ENCODE measurements around the gene ZSCAN1. TPM values are rescaled to one million over a fixed set of nuclear protein-coding genes. Genes with fewer than 3 reads are reported as not detected.

ZSCAN1 gene
- total RNA-seq, 4 donors from 2014 or later: 0.23 TPM; not detected in 3

- H3K4me3 ChIP-seq (ENCODE audit: low read depth, poor library complexity, severe bottlenecking): no peak overlapping the region
- 91 to 93% methylated on average over 8 to 29 of the region's 30 CpGs for WGBS, 2 donors
- DNase-seq (ENCODE audit: low spot score in 2 of 2): no peak
- TF ChIP-seq POLR2A (IDR thresholded peaks at IDR 0.05): no peak
- no peak for TF ChIP-seq CTCF (IDR thresholded peaks at IDR 0.05)
- intact Hi-C loops (cut with DNase I; ENCODE audit: low total_unique reads): no loop called here
Observed at GRCh38 chr19:58053480-58054156, 19.8 kb downstream of the ZSCAN1 start.

- no peak overlapping the region for H3K4me3 ChIP-seq (ENCODE audit: low read depth, poor library complexity, severe bottlenecking)
- DNase-seq (ENCODE audit: low spot score in 2 of 2): no peak
- intact Hi-C loops (cut with DNase I; ENCODE audit: low total_unique reads): no loop called here
- WGBS, 2 donors: 33 to 36% methylated on average over 37 of the region's 37 CpGs
- TF ChIP-seq CTCF (IDR thresholded peaks at IDR 0.05) (no peak), POLR2A (IDR thresholded peaks at IDR 0.05) (no peak)
Observed at GRCh38 chr19:58054901-58055874, 21.4 kb downstream of the ZSCAN1 start.

GRCh38 chr19:58056261-58056660 lies 22.4 kb downstream of the ZSCAN1 start:
- TF ChIP-seq CTCF (IDR thresholded peaks at IDR 0.05) (no peak), POLR2A (IDR thresholded peaks at IDR 0.05) (no peak)
- intact Hi-C loops (cut with DNase I; ENCODE audit: low total_unique reads): no loop called here
- no peak for DNase-seq (ENCODE audit: low spot score in 2 of 2)
- 95 to 100% methylated on average over 2 to 8 of the region's 8 CpGs for WGBS, 2 donors
- H3K4me3 ChIP-seq (ENCODE audit: low read depth, poor library complexity, severe bottlenecking): no peak overlapping the region

- no peak overlapping the region for H3K4me3 ChIP-seq (ENCODE audit: low read depth, poor library complexity, severe bottlenecking)
- no peak for DNase-seq (ENCODE audit: low spot score in 2 of 2)
- intact Hi-C loops (cut with DNase I; ENCODE audit: low total_unique reads): no loop called here
- TF ChIP-seq POLR2A (IDR thresholded peaks at IDR 0.05) (no peak), CTCF (IDR thresholded peaks at IDR 0.05) (no peak)
- 94 to 96% methylated on average over 8 of the region's 8 CpGs for WGBS, 2 donors
Observed at GRCh38 chr19:58056861-58057260, 23.0 kb downstream of the ZSCAN1 start.

- WGBS, 2 donors: 85 to 87% methylated on average over 13 of the region's 13 CpGs
- H3K4me3 ChIP-seq (ENCODE audit: low read depth, poor library complexity, severe bottlenecking): no peak overlapping the region
- no peak for DNase-seq (ENCODE audit: low spot score in 2 of 2)
- intact Hi-C loops (cut with DNase I; ENCODE audit: low total_unique reads): no loop called here
- TF ChIP-seq CTCF (IDR thresholded peaks at IDR 0.05): no peak
- TF ChIP-seq POLR2A (IDR thresholded peaks at IDR 0.05): no peak
Observed at GRCh38 chr19:58058467-58058866, 24.6 kb downstream of the ZSCAN1 start.
